Esophagus mucosa (tissue), 1 donor: ENCODE measurements around the gene GRHPR. TPM values are rescaled to one million over a fixed set of nuclear protein-coding genes. Genes with fewer than 3 reads are reported as not detected.
"Not testable (repeated sequence)": the region's sequence is repeated elsewhere in the genome, so short reads cannot be mapped to it uniquely, and the experiment has no call there.

Experiments used
- ATAC-seq: fragments of 200-7000 bp; cut with Tn5 transposase; one replicate; pipeline ENCODE4 v1.9.1; 2020
- total RNA-seq: library from RNA; stranded (reverse); gene quantifications from one replicate; pipeline ENCODE4 v1.2.4, GENCODE V29; 2023
- donor health status: DM: yes; HTN: yes; CAD: no.

GRHPR gene
- total RNA-seq = 57.5 TPM

DNA sequence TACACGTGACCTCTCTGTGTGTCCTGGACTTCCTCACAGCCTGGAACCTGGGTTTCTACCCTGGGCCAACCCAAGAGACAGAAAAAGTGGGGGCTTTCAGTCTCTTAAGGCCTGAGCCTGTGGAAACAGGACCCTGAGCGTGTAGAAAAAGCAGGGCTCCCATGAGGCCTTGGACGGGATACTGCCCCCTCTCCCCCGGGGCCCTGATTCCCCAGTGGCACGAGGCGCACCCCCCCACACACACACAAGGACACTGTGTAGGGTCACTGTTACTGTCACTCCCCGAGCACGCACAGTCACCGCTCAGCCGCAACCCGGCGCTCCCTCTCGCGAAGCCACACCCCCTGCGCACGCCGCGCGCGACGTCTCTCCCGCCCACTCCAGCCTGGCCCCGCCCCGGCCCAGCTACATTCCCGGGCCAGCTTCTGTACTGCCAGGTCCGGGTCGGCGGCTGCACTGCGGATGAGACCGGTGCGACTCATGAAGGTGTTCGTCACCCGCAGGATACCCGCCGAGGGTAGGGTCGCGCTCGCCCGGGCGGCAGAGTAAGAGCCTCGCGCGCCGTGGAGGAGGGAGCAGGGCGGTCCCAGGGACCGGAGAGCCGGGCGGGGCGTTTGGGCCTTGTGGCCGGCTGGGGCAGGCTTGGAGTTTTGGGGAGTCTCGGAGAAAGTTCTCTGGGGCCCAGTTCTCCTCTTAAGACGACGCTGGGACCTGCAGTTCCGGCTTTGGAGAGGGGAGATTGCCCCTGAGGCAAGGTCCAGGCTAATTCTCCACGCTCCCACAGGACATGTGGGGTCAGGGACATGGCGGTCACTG is at the start of gene GRHPR:
TSS of gene GRHPR (plus strand) at position 408 of the 816 bp plus-strand sequence. CDS start at position 463, 55 bp downstream.
- ATAC-seq = peak; percentile 96

DNA sequence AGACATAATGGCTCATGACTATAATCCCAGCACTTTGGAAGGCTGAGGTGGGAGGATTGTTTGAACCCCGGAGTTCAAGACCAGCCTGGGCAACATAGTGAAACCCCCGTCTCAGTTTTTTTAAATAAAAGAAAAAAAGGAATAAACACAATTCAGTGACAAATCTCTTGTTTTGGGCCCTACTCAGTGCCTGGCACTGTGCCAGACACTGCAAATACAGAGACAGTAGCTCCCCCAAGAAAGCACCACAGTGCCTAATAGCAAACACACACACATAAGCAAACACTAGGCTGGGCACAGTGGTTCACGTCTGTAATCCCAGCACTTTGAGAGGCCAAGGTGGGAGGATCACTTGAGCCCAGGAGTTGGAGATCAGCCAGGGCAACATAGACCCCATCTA is 49.7 kb upstream of the GRHPR start:
- no peak for ATAC-seq

DNA sequence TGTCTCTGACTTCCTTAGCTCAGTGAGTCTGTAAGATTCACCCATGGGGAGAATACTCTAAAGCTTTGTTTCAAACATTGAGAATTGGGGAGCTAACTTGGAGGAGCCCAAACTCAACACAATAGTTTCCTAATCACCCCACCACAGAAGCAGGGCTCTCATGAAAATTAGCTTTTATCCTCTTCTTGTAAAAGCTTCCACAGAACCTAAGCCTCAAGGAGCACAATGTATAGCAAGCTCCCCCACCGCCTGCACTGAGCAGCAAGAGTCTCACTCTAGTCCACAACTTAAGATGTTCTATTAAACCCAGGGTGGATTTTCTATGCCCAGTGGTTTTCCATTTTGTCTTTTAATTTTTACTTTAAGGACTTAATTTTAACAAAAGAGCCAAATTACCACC is 48.9 kb upstream of the GRHPR start:
- no peak for ATAC-seq

DNA sequence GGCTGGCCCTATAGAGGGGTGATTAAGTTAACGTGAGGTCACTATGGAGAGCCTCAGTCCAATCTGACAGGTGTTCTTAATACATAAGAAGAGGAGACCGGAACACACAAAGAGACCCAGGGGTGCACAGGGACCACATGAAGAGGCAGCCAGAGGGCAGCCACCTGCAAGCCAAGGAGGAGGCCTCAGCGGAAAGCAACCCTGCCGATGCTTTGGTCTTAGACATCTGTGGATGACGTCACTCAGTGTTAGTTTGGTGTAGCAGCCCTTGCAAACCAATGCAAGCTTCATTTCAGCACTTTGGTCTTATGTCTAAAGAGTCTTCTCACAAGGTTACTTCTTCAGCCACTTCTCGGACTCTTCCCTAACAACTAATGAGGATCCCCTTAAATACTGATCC is 47.6 kb upstream of the GRHPR start:
- peak; percentile 28 for ATAC-seq

DNA sequence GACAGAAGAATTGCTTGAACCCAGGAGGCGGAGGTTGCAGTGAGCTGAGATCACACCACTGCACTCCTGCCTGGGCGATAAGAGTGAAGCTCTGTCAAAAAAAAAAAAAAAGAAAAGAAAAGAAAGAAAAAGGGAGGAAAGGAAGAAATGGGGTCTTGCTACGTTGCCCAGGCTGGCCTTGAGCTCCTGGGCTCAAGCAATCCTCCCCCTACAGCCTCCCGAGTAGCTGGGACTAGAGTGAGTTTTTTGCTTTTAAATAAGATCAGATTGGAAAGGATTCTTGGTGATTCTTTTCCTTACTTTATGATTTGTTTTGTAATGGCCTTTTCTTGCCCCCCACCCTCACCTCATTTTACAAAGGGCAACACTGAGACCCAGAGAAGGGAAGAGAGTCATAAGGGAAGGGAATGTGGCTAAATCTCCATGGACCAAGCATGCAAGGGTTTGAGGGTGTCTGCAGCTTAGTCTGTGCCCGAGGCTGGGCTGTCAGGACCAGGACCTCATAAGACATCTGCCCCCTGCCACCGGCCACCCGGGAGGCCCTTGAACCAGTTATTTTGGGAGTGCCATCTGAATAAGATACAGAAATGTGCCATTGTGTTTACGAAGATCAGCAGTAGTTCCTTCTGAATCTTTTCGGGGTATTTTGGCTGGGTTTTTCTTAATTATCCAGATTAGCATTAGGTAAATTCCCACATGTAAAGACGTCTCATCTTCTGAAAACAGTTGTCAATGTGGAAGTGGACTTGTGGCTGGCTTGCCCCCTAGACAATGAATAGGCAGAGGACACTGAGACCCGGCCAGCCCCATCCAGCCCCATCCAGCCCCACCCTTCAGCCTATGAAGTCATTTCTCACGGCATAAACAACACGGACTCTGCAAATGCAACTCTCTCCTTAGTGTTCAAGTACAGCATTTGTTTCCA is 44.5 kb upstream of the GRHPR start:
- ATAC-seq = no peak

DNA sequence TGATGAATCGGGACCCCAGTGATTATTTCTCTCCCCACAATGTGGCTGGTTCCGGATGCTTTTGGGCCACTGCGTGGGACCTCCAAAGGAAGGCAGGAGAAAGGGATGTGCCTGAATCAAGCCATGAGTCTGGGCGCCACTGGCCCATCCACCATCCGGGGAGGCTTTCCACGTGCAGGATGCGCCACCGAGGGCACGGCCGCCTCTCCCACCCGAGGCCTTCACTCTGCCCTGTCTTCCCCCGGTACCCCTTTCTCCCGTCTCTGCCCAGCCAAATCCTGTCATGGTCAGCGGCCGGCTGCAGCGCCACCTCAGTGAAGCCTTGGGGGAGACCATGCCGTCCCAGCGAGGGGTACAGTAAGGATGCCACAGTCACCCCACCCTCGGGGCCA is 43.9 kb upstream of the GRHPR start:
- peak; percentile 14 for ATAC-seq

DNA sequence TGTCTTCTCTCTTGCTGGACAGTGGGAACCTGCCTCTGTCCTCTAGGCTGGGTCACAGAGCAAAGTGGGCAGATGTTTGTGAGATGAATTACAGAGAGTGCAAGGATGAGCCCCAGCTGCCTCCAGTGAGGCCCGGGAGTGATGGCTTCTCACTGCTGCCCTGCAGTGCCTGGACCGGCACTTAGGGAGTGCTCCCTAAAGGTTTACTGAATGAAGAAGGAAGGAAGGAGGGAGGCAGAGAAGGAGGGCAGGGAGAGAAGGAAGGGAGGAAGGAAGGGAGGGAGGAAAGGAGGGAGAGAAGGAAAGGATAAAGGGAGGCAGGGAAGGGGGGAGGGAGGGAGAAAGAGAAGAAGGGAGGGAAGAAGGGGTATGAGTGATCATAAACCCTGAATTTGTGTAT is 42.7 kb upstream of the GRHPR start:
- no peak for ATAC-seq

DNA sequence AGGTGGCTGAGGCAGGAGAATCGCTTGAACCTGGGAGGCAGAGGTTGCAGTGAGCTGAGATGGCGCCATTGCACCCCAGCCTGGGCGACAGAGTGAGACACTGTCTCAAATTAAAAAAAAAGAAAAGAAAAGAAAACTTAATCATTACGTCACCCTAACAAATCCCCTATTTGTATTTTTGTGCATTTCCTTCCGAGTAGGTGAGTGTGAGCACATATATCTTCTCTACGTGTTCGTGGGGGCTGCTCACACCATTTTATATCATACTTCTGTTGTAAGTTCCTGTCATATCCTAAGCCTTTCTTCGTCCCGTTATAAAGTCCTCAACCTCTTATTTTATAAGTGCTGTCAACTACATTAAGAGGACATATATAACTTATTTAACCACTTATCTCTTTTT is 41.9 kb upstream of the GRHPR start:
- ATAC-seq = no peak

DNA sequence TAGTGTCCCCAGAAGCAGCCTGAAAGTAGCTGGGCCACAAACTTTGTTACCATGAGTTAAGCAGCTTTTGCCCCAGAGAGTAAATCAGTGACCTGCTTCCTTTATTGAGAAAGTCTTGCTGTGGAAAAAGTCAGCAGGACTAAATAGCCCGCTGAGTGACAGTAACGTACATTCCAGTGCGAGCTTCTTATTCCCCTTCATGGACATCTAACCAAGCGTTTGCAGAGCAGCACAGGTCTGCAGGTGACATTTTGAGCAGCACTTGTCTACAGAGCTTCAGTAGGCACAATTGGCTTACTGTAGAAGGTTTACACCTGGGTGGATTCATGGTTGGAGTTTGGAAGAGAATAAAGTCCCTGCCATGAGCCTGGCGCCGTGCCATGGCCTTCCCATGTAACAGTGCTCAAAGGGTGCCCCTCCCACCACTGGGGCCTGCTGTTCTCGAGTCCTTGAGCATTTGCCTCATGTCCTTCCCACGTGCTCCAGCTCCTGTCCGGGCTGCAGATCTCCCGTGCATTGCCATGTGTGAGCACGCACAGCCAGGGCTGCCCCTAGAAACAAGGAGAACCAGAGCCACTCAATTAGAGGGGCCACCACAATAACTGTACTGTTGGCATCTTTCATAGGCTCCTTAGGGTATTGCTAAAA is 41.3 kb upstream of the GRHPR start:
- ATAC-seq = no peak

DNA sequence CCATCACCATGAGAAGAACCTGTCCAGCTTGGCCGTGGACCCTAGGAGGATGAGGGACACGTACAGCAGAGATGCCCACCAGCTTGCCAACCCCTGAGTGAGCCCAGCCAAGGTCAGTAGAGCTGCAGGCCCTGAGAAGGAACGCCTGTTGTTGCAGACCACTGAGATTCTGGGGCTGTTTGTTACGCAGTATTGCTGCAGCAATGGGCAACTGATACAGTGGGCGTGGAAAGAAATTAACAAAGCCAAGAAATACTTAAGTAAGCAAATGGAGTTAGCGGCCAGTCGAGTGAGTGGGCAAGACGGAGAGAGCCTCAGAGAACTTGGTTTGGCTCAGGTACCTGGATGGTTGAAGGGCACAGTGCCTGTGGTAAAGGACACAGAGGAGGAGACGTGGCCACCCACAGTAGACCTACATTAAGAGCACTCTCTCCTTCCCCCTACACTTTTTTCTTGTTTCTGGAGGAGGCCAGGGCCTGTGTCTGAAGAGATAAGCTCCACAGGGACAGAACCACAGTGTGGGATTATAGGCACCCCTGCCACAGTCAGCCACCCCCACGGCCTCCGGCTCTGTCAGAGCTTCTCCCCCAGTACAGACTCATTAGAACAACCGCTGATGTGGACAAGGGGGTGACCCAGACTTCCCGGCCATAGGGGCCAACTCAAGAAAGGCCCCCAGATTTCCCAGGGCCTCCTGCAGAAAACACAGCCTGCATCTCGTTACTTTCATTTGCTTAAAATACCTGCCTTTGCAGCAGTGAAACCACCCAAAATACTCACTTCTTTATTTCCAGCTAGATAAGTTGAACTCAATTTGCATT is 40.1 kb upstream of the GRHPR start:
- ATAC-seq = no peak

DNA sequence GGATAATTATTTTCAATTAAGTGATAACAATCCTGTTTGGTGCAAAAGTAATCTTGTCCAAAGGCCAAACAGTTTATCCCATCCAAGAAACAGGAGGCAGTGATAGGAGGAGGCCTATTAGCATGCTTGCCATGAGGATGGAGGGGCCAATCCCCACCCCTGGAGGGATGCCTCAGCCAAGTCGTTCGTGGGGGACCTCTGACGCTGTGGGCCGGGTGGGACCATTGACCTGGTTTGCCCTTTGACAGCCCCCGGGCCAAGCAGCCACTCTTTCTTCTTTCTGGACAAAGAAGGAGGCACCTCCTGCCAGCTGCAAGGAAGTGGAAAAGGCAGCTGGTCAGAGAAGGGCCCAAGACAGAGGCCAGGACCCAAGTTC is 39.5 kb upstream of the GRHPR start:
- ATAC-seq = no peak

DNA sequence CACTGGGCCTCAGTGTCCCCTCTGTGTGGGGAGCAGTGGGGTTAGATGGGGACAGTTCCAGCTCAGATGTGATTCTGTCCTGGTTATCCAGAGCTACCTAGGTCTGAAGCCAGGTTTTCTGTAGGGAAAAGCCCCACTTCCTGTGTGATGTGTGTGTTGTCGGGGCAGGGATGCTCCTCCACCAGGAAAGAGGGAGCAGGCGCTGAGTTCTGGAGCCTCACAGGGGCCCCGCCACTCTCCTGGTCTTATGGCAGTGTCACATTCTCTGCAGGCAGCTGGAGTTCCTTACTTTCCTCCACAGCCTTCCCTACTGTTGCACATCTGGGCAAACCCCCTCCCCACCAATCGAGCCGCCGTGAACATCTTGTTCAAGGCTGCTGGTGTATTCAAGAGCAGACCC is 39.1 kb upstream of the GRHPR start:
- no peak for ATAC-seq

DNA sequence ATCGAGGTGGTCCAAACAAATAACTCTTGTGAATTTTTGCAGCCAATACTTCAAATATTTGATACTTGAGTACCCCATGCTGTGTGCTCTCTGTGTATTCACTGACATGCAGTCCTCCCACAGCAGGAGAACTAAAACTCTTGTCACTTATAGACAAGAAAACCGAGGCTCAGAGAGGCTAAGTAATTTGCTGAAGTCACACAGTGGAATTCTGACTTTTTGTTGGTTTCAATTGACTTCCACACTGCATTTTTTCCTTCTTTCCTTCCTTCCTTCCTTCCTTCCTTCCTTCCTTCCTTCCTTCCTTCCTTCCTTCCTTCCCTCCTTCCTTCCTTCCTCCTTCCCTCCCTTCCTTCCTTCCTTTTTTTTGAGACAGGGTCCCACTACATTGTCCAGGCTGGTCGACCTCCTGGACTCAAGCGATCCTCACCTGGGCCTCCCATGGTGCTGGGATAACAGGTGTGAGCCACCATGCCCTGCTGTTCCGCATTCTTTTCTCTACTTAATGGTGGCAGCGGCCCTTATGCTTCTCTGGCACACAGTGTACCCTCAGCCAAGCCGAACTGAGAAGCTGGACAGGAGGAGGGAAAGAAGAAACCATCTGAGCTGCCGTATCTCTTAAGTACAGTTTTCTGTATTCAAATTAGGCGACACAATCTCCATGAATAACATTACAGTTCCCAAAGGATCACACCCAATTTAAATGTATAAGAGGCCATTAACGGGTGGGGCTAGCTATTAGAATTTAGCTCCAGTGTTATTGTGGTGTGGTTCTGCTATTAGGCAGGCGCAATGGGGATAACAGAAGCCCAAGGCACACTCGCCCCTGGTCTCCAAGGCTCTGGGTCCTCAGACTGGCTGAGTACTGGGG is 38.4 kb upstream of the GRHPR start:
- ATAC-seq = no peak

DNA sequence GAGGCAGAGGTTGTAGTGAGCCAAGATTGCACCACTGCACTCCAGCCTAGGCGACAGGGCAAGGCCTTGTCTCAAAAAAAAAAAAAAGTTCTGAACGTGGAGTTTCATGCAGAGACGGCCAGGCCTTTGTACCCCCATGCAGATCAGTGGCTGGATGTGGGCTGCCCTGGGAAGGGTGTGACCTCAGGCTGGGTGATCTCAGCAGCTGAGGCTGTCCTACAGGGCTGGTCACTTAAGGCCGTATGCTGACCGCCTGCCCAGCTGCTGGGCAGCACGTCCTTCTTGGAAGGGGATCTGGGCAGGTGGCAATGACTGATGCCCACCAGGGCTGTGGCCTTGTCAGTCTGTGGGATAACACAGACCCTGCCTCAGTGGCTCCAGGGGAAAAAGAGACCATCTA is 37.2 kb upstream of the GRHPR start:
- no peak for ATAC-seq

DNA sequence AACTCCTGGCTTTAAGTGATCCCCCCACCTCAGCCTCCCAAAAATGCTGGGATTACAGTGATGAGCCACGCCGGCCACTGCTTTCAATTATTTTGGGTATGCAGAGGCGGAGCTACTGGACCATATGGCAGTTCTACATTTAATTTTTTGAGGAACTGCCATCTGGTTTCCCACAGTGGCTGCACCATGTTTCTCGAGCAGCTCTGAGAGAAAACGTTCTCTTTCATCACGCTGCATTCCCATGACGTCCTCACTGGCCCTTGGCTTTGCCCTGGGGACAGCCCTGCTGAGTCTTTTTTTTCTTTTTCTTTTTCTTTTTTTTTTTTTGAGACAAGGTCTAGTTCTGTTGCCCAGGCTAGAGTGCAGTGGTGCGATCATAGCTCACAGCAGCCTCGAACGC is 35.5 kb upstream of the GRHPR start:
- no peak for ATAC-seq

DNA sequence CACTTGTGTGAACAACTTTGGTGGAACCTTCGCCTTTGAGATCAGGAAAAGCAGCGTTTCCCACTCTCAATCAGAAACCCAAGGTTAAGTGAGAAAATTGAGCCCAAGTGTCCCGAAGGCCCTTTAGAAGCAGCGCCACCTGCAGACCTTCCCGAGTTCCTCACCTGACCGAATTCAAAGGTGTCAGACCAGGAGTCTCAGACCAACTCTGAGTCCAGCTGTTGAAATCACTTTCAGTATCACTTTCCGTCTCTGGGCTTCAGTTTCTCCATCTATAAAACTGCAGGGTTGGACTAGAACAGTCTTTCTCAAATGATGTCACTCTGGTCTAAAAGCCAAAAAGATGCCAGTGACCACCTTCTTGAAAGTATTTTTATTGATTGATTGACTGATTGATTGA is 31.7 kb upstream of the GRHPR start:
- ATAC-seq = no peak

DNA sequence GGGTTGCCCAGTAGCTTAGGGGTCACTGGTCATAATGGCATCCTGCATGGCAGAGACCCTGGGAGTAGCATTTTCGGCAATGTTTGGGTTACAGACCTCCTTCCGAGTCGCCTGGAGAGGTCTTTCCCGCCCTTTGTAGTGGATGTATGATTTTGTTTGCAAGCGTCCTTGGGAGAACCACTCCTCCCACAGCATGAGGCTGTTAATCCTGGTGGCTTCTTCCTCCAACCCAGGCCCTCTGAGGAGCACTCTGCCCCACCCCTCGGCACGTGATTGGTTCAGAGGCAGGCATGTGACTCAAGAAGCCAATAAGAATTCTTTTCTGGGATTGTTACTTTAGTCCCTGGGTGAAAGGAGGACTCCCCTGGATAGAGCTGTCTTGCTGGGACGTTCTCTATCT is 30.2 kb upstream of the GRHPR start:
- no peak for ATAC-seq

DNA sequence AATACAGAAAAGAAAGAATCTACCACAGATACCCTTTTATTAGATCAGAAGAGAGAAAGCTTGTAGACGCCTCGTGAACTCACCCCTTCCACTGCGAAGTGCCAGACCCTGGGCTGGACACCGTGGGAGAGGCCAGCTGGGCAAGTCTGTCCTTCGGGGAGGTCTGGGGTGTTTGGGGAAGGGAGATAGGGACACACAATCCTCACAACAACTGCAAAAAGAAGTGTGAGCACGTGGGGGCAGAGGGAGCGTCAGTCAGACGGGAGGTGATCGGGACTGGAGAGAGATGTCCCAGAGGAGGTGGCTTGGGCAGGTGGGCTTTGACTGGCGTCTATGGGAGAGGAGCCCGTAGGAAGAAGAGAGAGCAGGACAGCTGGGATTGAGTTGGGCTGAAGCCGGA is 27.3 kb upstream of the GRHPR start:
- no peak for ATAC-seq

DNA sequence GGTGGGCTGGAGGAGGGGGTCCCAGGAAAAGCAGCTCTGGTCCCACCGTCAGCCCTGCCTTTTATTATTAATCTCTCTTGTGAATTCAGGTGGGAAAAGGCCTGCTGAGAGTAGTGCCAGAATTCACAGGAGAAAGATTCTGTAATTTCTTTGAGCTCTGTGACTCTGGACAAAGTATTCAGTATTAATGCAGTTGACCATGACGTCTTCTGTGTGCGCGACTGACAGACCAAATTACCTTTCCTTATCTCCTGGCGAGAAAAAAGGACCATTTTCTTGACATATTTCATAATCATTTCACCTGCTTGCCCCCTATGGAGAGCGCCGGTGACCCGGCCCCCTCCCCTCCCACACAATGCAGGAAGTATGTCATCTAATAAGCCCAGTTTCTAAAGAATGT is 26.8 kb upstream of the GRHPR start:
- ATAC-seq = no peak

DNA sequence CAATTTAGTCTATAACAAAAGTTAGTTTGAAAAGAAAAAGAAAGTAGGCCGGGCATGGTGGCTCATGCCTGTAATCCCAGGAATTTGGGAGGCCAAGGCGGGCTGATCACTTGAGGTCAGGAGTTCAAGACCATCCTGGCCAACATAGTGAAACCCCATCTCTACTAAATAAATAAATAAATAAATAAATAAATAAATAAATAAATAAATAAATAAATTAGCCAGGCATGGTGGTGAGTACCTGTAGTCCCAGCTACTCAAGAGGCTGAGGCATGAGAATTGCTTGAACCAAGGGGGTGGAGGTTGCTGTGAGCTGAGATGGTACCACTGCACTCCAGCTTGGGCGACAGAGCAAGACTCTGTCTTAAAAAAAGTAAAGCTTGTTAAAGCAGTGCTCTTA is 24.5 kb upstream of the GRHPR start:
- ATAC-seq = not testable (repeated sequence)

DNA sequence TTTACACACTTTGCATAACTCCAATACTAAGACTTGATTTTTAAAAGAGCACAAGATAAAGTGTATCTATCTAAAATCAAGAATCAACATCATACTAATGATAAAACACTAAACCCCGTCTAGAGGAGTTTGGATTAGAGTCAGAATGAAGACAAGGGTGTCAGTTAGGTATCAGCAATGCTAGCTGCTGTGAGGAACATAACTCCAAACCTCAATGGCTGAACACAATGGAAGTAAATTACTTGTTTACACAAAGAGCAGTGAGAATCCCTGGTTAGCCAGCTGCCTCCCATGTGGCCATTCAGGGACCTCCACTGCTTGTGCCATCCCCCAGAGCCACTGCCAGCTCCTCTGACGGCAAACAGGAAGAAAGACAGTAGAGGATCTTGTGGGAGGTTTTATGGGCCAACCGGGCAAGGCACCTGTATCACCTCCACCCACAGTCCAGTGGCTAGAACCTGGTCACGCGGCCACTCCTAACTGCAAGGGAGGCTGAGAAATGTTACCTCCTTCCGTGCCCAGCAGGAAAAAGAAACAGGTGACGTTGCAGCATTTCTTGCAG is 24.0 kb upstream of the GRHPR start:
- no peak for ATAC-seq
